ENCODE data around the gene PLA2G4A.

Gene PLA2G4A

GRCh38 chr1:186872291-186872690, 43.5 kb downstream of the PLA2G4A start:
- in situ Hi-C loops (cut with MboI; ENCODE audit: low sequenced_read_pairs) = no loop called here

GRCh38 chr1:186873687-186874086, 44.9 kb downstream of the PLA2G4A start:
- in situ Hi-C loops (cut with MboI; ENCODE audit: low sequenced_read_pairs) = no loop called here

- in situ Hi-C loops (cut with MboI; ENCODE audit: low sequenced_read_pairs) = no loop called here
Measured at GRCh38 chr1:186875896-186876835, 47.4 kb downstream of the PLA2G4A start.

GRCh38 chr1:186878356-186878755, 49.6 kb downstream of the PLA2G4A start:
- in situ Hi-C loops (cut with MboI; ENCODE audit: low sequenced_read_pairs) = no loop called here

GRCh38 chr1:186880982-186881381, 52.2 kb downstream of the PLA2G4A start:
- in situ Hi-C loops (cut with MboI; ENCODE audit: low sequenced_read_pairs) = no loop called here

GRCh38 chr1:186882372-186883134, 53.8 kb downstream of the PLA2G4A start:
- in situ Hi-C loops (cut with MboI; ENCODE audit: low sequenced_read_pairs) = no loop called here

GRCh38 chr1:186884251-186884650, 55.5 kb downstream of the PLA2G4A start:
- in situ Hi-C loops (cut with MboI; ENCODE audit: low sequenced_read_pairs) = no loop called here

- in situ Hi-C loops (cut with MboI; ENCODE audit: low sequenced_read_pairs) = no loop called here
Measured at GRCh38 chr1:186887203-186887602, 58.5 kb downstream of the PLA2G4A start.

GRCh38 chr1:186888367-186888766, 59.6 kb downstream of the PLA2G4A start:
- in situ Hi-C loops (cut with MboI; ENCODE audit: low sequenced_read_pairs) = no loop called here

- in situ Hi-C loops (cut with MboI; ENCODE audit: low sequenced_read_pairs) = no loop called here
Measured at GRCh38 chr1:186892936-186893335, 64.2 kb downstream of the PLA2G4A start.

- in situ Hi-C loops (cut with MboI; ENCODE audit: low sequenced_read_pairs) = no loop called here
Measured at GRCh38 chr1:186894415-186894814, 65.7 kb downstream of the PLA2G4A start.

GRCh38 chr1:186896211-186896610, 67.5 kb downstream of the PLA2G4A start:
- in situ Hi-C loops (cut with MboI; ENCODE audit: low sequenced_read_pairs) = no loop called here

GRCh38 chr1:186897008-186897407, 68.3 kb downstream of the PLA2G4A start:
- in situ Hi-C loops (cut with MboI; ENCODE audit: low sequenced_read_pairs) = no loop called here

- in situ Hi-C loops (cut with MboI; ENCODE audit: low sequenced_read_pairs) = no loop called here
Measured at GRCh38 chr1:186899577-186899976, 70.8 kb downstream of the PLA2G4A start.

GRCh38 chr1:186899977-186900376, 71.2 kb downstream of the PLA2G4A start:
- in situ Hi-C loops (cut with MboI; ENCODE audit: low sequenced_read_pairs) = no loop called here

GRCh38 chr1:186900539-186901237, 71.9 kb downstream of the PLA2G4A start:
- in situ Hi-C loops (cut with MboI; ENCODE audit: low sequenced_read_pairs) = no loop called here

- in situ Hi-C loops (cut with MboI; ENCODE audit: low sequenced_read_pairs) = no loop called here
Measured at GRCh38 chr1:186901631-186902030, 72.9 kb downstream of the PLA2G4A start.

GRCh38 chr1:186903374-186904136, 74.8 kb downstream of the PLA2G4A start:
- in situ Hi-C loops (cut with MboI; ENCODE audit: low sequenced_read_pairs) = no loop called here

- in situ Hi-C loops (cut with MboI; ENCODE audit: low sequenced_read_pairs) = no loop called here
Measured at GRCh38 chr1:186904361-186904760, 75.6 kb downstream of the PLA2G4A start.

GRCh38 chr1:186905561-186905960, 76.8 kb downstream of the PLA2G4A start:
- in situ Hi-C loops (cut with MboI; ENCODE audit: low sequenced_read_pairs) = no loop called here

- in situ Hi-C loops (cut with MboI; ENCODE audit: low sequenced_read_pairs) = no loop called here
Measured at GRCh38 chr1:186915555-186915954, 86.8 kb downstream of the PLA2G4A start.

Measured in HL-60/S4 (cell line).